Osteoblast (primary cell): ENCODE measurements around the gene POLG2. TPM values are rescaled to one million over a fixed set of nuclear protein-coding genes. Genes with fewer than 3 reads are reported as not detected.

Experiments
- DNase-seq: peaks from one replicate; pipeline ENCODE4 v3.0.0; 2011; ENCODE audit warnings: low spot score, mixed read lengths; ENCODE audit not compliant: insufficient read length; ENCODE audit errors: missing footprints
- H2AFZ ChIP-seq: 2 replicates; pipeline ENCODE4 v1.6.0; 2011; ENCODE audit warnings: mild to moderate bottlenecking, low read length
- H3K27ac ChIP-seq: 2 replicates; pipeline ENCODE4 v1.5.1; 2011; ENCODE audit warnings: mild to moderate bottlenecking, low read depth, low read length, moderate library complexity
- H3K27me3 ChIP-seq: 2 replicates; pipeline ENCODE4 v1.6.0; 2012; ENCODE audit warnings: mild to moderate bottlenecking, control low read depth, inconsistent platforms, low read length, moderate library complexity; ENCODE audit not compliant: insufficient read depth
- H3K36me3 ChIP-seq: 2 replicates; pipeline ENCODE4 v1.5.1; 2011; ENCODE audit warnings: mild to moderate bottlenecking, low read length, control low read depth, moderate library complexity; ENCODE audit not compliant: insufficient read depth
- H3K4me1 ChIP-seq: 2 replicates; pipeline ENCODE4 v1.5.1; 2011; ENCODE audit warnings: mild to moderate bottlenecking, low read length, control low read depth, moderate library complexity; ENCODE audit not compliant: insufficient read depth
- H3K4me2 ChIP-seq: 2 replicates; pipeline ENCODE4 v1.6.0; 2011; ENCODE audit warnings: mild to moderate bottlenecking, low read length; ENCODE audit not compliant: insufficient read depth
- H3K4me3 ChIP-seq: fragments of 200-600 bp; sonication (generic); 3 replicates; pipeline ENCODE4 v1.5.1; 2012; ENCODE audit warnings: mild to moderate bottlenecking, low read length, inconsistent platforms; ENCODE audit not compliant: insufficient read depth
- H3K79me2 ChIP-seq: 2 replicates; pipeline ENCODE4 v1.6.0; 2012; ENCODE audit warnings: mild to moderate bottlenecking, low read length, control low read depth, inconsistent platforms; ENCODE audit not compliant: insufficient read depth
- H3K9me3 ChIP-seq: 2 replicates; pipeline ENCODE4 v1.5.1; 2011; ENCODE audit warnings: low read depth, low read length, control low read depth
- H4K20me1 ChIP-seq: 2 replicates; pipeline ENCODE4 v1.6.0; 2012; ENCODE audit warnings: mild to moderate bottlenecking, low read length, control low read depth; ENCODE audit not compliant: insufficient read depth
- CTCF ChIP-seq: IDR thresholded peaks from 2 replicates; pipeline ENCODE4 v1.5.1; 2011; ENCODE audit warnings: mild to moderate bottlenecking, low read depth, low read length, moderate library complexity; ENCODE audit errors: extremely low read depth
- total RNA-seq: library from RNA; depleted of rRNA; stranded (reverse); fragments of >200 nt; gene quantifications from 2 replicates; pipeline ENCODE4 v1.2.3, GENCODE V29; 2012

POLG2 gene
- total RNA-seq, 1 donor, result 7.2 TPM

GRCh38 chr17:64447526-64447925 lies 49.3 kb downstream of the POLG2 start:
- no peaks in the 10 kb centered on the region for H3K9me3 ChIP-seq
- H3K36me3 ChIP-seq, result no peaks in the 10 kb centered on the region
- H3K27ac ChIP-seq, result no peak overlapping the region
- no peak overlapping the region for H3K4me2 ChIP-seq
- H3K4me1 ChIP-seq, result peaks cover 22% of the 10 kb centered on the region
- no peak for TF ChIP-seq CTCF
- H3K27me3 ChIP-seq, result no peaks in the 10 kb centered on the region
- H2AFZ ChIP-seq, result no peak overlapping the region
- DNase-seq, result no peak
- no peak overlapping the region for H3K4me3 ChIP-seq
- H3K79me2 ChIP-seq, result no peaks in the 10 kb centered on the region
- no peaks in the 10 kb centered on the region for H4K20me1 ChIP-seq

- peaks cover 12% of the 10 kb centered on the region for H3K4me1 ChIP-seq
- H3K9me3 ChIP-seq, result no peaks in the 10 kb centered on the region
- no peak overlapping the region for H3K4me3 ChIP-seq
- H2AFZ ChIP-seq, result no peak overlapping the region
- H3K79me2 ChIP-seq, result no peaks in the 10 kb centered on the region
- no peaks in the 10 kb centered on the region for H3K27me3 ChIP-seq
- DNase-seq, result peak; percentile 50
- no peak overlapping the region for H3K27ac ChIP-seq
- H3K4me2 ChIP-seq, result no peak overlapping the region
- no peaks in the 10 kb centered on the region for H4K20me1 ChIP-seq
- TF ChIP-seq CTCF, result no peak
- no peaks in the 10 kb centered on the region for H3K36me3 ChIP-seq
These were observed 53.6 kb downstream of the POLG2 start for GRCh38 chr17:64443086-64443760.

GRCh38 chr17:64442541-64442971 lies 54.3 kb downstream of the POLG2 start:
- Histone ChIP-seq H3K4me3 (no peak overlapping the region), H2AFZ (peak overlapping the region; percentile 84), H3K4me1 (peaks cover 11% of the 10 kb centered on the region), H3K27ac (peak overlapping the region; percentile 31), H3K4me2 (peak overlapping the region; percentile 63), H3K9me3 (peaks cover 2% of the 10 kb centered on the region), H3K36me3 (no peaks in the 10 kb centered on the region), H3K79me2 (no peaks in the 10 kb centered on the region), H3K27me3 (no peaks in the 10 kb centered on the region), H4K20me1 (no peaks in the 10 kb centered on the region)
- no peak for DNase-seq
- no peak for TF ChIP-seq CTCF

GRCh38 chr17:64441772-64442540 lies 54.9 kb downstream of the POLG2 start:
- H3K9me3 ChIP-seq, result peaks cover 5% of the 10 kb centered on the region
- no peaks in the 10 kb centered on the region for H3K27me3 ChIP-seq
- DNase-seq, result peak; percentile 58
- H3K4me2 ChIP-seq, result peak overlapping the region; percentile 63
- peak overlapping the region; percentile 6 for H3K4me3 ChIP-seq
- peak overlapping the region; percentile 84 for H2AFZ ChIP-seq
- peaks cover 11% of the 10 kb centered on the region for H3K4me1 ChIP-seq
- peak overlapping the region; percentile 31 for H3K27ac ChIP-seq
- H3K79me2 ChIP-seq, result no peaks in the 10 kb centered on the region
- no peaks in the 10 kb centered on the region for H4K20me1 ChIP-seq
- H3K36me3 ChIP-seq, result no peaks in the 10 kb centered on the region
- TF ChIP-seq CTCF, result no peak
